K562 (cell line): ENCODE measurements around the gene SLPI. TPM values are rescaled to one million over a fixed set of nuclear protein-coding genes. Genes with fewer than 3 reads are reported as not detected.

Source experiments
- ETV6 ChIP-seq, 3 experiments: fragments of 150-350 bp in 1 of 3; sonication (generic) in 1 of 3; formaldehyde crosslinking in 1 of 3; IDR thresholded peaks; 2 replicates each; pipeline versions ENCODE4 v1.6.1 to v1.8.0; 2014 to 2022; ENCODE audit warnings: borderline replicate concordance in 2 of 3, low read depth in 2 of 3, antibody characterized with exemption in 1 of 3, low read length in 1 of 3, mild to moderate bottlenecking in 1 of 3, missing genetic modification reagents in 1 of 3
- PTTG1 ChIP-seq: fragments of 450-650 bp; IDR thresholded peaks from 2 replicates; pipeline ENCODE4 v1.6.1; 2016; ENCODE audit warnings: low read depth, mild to moderate bottlenecking, missing genetic modification characterization, missing compliant biosample characterization
- RAD21 ChIP-seq, 2 experiments: fragments of 250-450 bp in 1 of 2; fragments of 450-650 bp in 1 of 2; sonication (Bioruptor Pico) in 1 of 2; formaldehyde crosslinking in 1 of 2; IDR thresholded peaks in 1 of 2; conservative IDR thresholded peaks in 1 of 2; 2 replicates each; pipeline versions ENCODE4 v1.4.0 to v1.8.0; 2020 to 2022; ENCODE audit warnings: mild to moderate bottlenecking in 2 of 2, moderate library complexity in 1 of 2
- RBBP5 ChIP-seq: fragments of 200-600 bp; sonication (generic); IDR thresholded peaks from 2 replicates; pipeline ENCODE4 v1.6.1; 2012; ENCODE audit warnings: borderline replicate concordance, mild to moderate bottlenecking, low read length, control low read depth, inconsistent platforms; ENCODE audit not compliant: insufficient read depth, poor library complexity, severe bottlenecking
- RBM15 ChIP-seq: fragments of 200-400 bp; formaldehyde crosslinking; IDR thresholded peaks from 2 replicates; pipeline ENCODE4 v1.6.1; 2018; ENCODE audit warnings: mild to moderate bottlenecking, low read length, moderate library complexity; ENCODE audit not compliant: insufficient read depth
- SMARCA4 ChIP-seq: fragments of 450-650 bp; IDR thresholded peaks from 2 replicates; pipeline ENCODE4 v1.6.1; 2016
- polyA plus RNA-seq, 8 experiments: library from polyadenylated mRNA; depleted of rRNA in 4 of 8; stranded (reverse) in 5 of 8; unstranded in 3 of 8; fragments of >200 nt; fragmentation: Nextera tagmentation in 2 of 8; fragmentation: Illumina TruSeq in 1 of 8; extraction: Ambion mirVana in 2 of 8; extraction: Trizol in 1 of 8; gene quantifications; 2 replicates each; pipeline versions ENCODE4 v1.2.1 to v1.2.3, GENCODE V29; 2011 to 2014; ENCODE audit warnings: inconsistent platforms in 1 of 8, missing spikeins in 1 of 8
- total RNA-seq, 7 experiments: library from RNA; depleted of rRNA in 6 of 7; stranded (reverse); fragments of >200 nt in 6 of 7; fragmentation: Illumina TruSeq in 2 of 7; extraction: Trizol in 2 of 7; gene quantifications; 2 replicates each; pipeline versions ENCODE4 v1.2.1 to v1.2.3, GENCODE V29; 2011 to 2021; ENCODE audit warnings: low replicate concordance in 1 of 7
- TF ChIP-seq, protein P1 (sequence below): fragments of 450-650 bp; formaldehyde crosslinking; IDR thresholded peaks from 2 replicates; pipeline ENCODE4 v1.4.0; 2020; ENCODE audit warnings: mild to moderate bottlenecking
- TF ChIP-seq, protein P2 (sequence below), 2 experiments: fragments of 200-800 bp in 1 of 2; sonication (Bioruptor generic) in 1 of 2; sonication (generic) in 1 of 2; formaldehyde crosslinking in 1 of 2; IDR thresholded peaks in 1 of 2; conservative IDR thresholded peaks in 1 of 2; 2 replicates each; pipeline versions ENCODE4 v1.5.0 to v1.6.1; 2016 to 2020; ENCODE audit warnings: missing compliant biosample characterization in 1 of 2, missing genetic modification characterization in 1 of 2, missing genetic modification reagents in 1 of 2
- TF ChIP-seq, protein P3 (sequence below): sonication (generic); formaldehyde crosslinking; IDR thresholded peaks from 2 replicates; pipeline ENCODE4 v1.8.1; 2023; ENCODE audit warnings: mild to moderate bottlenecking, missing genetic modification reagents
- TF ChIP-seq, protein P4 (sequence below): IDR thresholded peaks from 2 replicates; pipeline ENCODE4 v1.6.1; 2011; ENCODE audit not compliant: insufficient read length; ENCODE audit errors: extremely low read depth
- TF ChIP-seq, protein P5 (sequence below): sonication (generic); formaldehyde crosslinking; IDR thresholded peaks from 2 replicates; pipeline ENCODE4 v1.8.0; 2022; ENCODE audit warnings: mild to moderate bottlenecking, missing genetic modification reagents
- TF ChIP-seq, protein P6 (sequence below): fragments of 250-450 bp; sonication (Bioruptor Pico); IDR thresholded peaks from 2 replicates; pipeline ENCODE4 v1.5.0; 2021; ENCODE audit warnings: mild to moderate bottlenecking, borderline replicate concordance

Gene SLPI
- total and polyA plus RNA-seq, 9 of the 15 experiments (the other 6 are each of a cell fraction or from before 2014, with no cell fraction given) = 0.78 TPM; not detected in 8

DNA sequence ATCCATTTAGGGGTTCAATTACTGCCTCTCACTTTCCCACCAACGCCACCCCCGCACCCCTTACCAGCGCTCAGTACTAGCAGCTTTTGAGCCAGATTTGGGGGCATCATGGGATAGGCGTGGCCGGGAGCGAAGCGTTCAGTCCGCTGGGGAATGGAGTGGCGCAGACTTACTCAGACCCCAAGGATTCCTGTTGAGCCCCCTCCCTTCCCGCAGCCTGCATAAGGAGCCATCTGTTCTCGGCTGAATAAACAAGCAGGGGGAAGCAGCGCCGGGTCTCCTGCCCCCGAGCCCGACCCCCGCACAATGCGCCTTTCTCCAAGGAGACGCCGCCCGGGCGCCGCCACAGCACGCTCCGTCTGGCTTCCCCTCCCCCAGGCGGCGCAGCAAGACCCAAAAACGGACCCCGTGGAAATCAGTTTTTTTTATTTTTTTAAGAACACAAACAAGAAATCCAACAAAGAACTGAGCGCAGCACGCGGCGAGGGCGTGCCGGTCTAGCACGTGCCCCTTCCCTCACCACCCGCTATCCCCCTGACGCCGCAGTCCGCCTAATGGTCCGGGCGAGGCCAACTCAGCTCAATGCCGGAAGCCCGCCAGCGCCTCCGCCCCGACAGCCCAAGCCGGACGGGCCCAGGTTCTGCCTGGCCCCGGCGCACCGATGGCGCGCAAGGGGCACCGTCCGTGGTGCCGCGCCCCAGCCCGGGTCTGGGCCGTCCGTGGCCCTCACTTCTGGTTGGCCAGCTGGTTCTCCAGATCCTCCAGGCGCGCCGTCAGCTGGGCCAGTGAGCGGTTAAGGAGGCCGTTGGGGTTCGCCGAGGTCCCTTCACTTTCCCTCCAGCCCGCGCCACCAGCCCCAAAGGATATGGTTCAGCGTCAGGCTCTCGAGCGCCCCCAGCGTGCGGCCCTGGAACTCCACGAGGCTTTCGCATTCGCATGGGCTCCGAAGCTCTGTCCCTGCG is 39.0 kb upstream of the SLPI start (continued):
- TF ChIP-seq, protein P1, sequence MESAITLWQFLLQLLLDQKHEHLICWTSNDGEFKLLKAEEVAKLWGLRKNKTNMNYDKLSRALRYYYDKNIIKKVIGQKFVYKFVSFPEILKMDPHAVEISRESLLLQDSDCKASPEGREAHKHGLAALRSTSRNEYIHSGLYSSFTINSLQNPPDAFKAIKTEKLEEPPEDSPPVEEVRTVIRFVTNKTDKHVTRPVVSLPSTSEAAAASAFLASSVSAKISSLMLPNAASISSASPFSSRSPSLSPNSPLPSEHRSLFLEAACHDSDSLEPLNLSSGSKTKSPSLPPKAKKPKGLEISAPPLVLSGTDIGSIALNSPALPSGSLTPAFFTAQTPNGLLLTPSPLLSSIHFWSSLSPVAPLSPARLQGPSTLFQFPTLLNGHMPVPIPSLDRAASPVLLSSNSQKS (CRISPR knock-in tag) = no peak
- TF ChIP-seq, protein P2, sequence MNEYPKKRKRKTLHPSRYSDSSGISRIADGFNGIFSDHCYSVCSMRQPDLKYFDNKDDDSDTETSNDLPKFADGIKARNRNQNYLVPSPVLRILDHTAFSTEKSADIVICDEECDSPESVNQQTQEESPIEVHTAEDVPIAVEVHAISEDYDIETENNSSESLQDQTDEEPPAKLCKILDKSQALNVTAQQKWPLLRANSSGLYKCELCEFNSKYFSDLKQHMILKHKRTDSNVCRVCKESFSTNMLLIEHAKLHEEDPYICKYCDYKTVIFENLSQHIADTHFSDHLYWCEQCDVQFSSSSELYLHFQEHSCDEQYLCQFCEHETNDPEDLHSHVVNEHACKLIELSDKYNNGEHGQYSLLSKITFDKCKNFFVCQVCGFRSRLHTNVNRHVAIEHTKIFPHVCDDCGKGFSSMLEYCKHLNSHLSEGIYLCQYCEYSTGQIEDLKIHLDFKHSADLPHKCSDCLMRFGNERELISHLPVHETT (CRISPR knock-in tag; conservative IDR thresholded peaks at IDR 0.05 in 1 of 2, IDR thresholded peaks at IDR 0.05 in 1 of 2) = no peak
- TF ChIP-seq RBM15 (no peak), ETV6 (IDR thresholded peaks at IDR 0.05; ENCODE audit: borderline replicate concordance in 1 of 2, low read depth in 2 of 2, low read length in 1 of 2) (no peak), ETV6 (CRISPR knock-in tag; IDR thresholded peaks at IDR 0.05; ENCODE audit: borderline replicate concordance) (no peak), PTTG1 (tag) (no peak), SMARCA4 (0 out of 2 replicates have a peak, but pooled peaks have one; percentile 26), RAD21 (CRISPR knock-in tag; conservative IDR thresholded peaks at IDR 0.05 in 1 of 2, IDR thresholded peaks at IDR 0.05 in 1 of 2) (peak in 1 of 2 experiments; percentile 27; a peak in 2 of 4 replicates), RBBP5 (no peak)
- TF ChIP-seq, protein P3, sequence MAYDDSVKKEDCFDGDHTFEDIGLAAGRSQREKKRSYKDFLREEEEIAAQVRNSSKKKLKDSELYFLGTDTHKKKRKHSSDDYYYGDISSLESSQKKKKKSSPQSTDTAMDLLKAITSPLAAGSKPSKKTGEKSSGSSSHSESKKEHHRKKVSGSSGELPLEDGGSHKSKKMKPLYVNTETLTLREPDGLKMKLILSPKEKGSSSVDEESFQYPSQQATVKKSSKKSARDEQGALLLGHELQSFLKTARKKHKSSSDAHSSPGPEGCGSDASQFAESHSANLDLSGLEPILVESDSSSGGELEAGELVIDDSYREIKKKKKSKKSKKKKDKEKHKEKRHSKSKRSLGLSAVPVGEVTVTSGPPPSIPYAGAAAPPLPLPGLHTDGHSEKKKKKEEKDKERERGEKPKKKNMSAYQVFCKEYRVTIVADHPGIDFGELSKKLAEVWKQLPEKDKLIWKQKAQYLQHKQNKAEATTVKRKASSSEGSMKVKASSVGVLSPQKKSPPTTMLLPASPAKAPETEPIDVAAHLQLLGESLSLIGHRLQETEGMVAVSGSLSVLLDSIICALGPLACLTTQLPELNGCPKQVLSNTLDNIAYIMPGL (CRISPR knock-in tag) = no peak
- TF ChIP-seq, protein P4, sequence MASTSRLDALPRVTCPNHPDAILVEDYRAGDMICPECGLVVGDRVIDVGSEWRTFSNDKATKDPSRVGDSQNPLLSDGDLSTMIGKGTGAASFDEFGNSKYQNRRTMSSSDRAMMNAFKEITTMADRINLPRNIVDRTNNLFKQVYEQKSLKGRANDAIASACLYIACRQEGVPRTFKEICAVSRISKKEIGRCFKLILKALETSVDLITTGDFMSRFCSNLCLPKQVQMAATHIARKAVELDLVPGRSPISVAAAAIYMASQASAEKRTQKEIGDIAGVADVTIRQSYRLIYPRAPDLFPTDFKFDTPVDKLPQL = no peak
- TF ChIP-seq, protein P5, sequence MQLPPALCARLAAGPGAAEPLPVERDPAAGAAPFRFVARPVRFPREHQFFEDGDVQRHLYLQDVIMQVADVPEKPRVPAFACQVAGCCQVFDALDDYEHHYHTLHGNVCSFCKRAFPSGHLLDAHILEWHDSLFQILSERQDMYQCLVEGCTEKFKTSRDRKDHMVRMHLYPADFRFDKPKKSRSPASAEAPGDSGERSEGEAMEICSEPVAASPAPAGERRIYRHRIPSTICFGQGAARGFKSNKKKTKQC = 0 out of 2 replicates have a peak, but pooled peaks have one; percentile 57
- TF ChIP-seq, protein P6, sequence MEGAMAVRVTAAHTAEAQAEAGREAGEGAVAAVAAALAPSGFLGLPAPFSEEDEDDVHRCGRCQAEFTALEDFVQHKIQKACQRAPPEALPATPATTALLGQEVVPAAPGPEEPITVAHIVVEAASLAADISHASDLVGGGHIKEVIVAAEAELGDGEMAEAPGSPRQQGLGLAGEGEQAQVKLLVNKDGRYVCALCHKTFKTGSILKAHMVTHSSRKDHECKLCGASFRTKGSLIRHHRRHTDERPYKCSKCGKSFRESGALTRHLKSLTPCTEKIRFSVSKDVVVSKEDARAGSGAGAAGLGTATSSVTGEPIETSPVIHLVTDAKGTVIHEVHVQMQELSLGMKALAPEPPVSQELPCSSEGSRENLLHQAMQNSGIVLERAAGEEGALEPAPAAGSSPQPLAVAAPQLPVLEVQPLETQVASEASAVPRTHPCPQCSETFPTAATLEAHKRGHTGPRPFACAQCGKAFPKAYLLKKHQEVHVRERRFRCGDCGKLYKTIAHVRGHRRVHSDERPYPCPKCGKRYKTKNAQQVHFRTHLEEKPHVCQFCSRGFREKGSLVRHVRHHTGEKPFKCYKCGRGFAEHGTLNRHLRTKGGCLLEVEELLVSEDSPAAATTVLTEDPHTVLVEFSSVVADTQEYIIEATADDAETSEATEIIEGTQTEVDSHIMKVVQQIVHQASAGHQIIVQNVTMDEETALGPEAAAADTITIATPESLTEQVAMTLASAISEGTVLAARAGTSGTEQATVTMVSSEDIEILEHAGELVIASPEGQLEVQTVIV (CRISPR knock-in tag) = no peak
